Transverse colon (tissue), 4 donors: Measurements from ENCODE around the gene FFAR2. TPM values are rescaled to one million over a fixed set of nuclear protein-coding genes. Genes with fewer than 3 reads are reported as not detected.

ENCODE experiments used
- DNase-seq: peaks from one replicate; pipeline ENCODE4 v3.0.0-alpha.2; 2019
- H3K27ac ChIP-seq, 4 donors: fragments of 200-600 bp; sonication (generic); 2 replicates each; pipeline ENCODE4 v1.5.1; 2016 to 2018; ENCODE audit warnings: inconsistent platforms in 4 of 4
- H3K27me3 ChIP-seq: fragments of 200-600 bp; sonication (generic); 2 replicates; pipeline ENCODE4 v1.5.1; 2017; ENCODE audit warnings: inconsistent platforms
- H3K36me3 ChIP-seq, 4 donors: fragments of 200-600 bp; sonication (generic); 2 replicates each; pipeline ENCODE4 v1.5.1; 2017 to 2019; ENCODE audit warnings: inconsistent platforms in 4 of 4
- H3K4me1 ChIP-seq, 4 donors: fragments of 200-600 bp; sonication (generic); 2 replicates each; pipeline ENCODE4 v1.5.1; 2017 to 2020; ENCODE audit warnings: inconsistent platforms in 4 of 4
- H3K4me3 ChIP-seq, 4 donors: fragments of 200-600 bp; sonication (generic); 1 replicate in 1 of 4; 2 replicates in 3 of 4; pipeline versions ENCODE4 v1.5.1 to v1.6.1; 2017 to 2019; ENCODE audit warnings: inconsistent platforms in 4 of 4
- H3K9me3 ChIP-seq, 2 donors: fragments of 200-600 bp; sonication (generic); 2 replicates each; pipeline ENCODE4 v1.5.1; 2017 to 2019; ENCODE audit warnings: inconsistent platforms in 2 of 2
- EP300 ChIP-seq: sonication (generic); formaldehyde crosslinking; IDR thresholded peaks from one replicate; pipeline ENCODE4 v1.6.1; 2017; ENCODE audit warnings: antibody characterized with exemption, low read depth
- POLR2A ChIP-seq: fragments of 450-650 bp; IDR thresholded peaks from one replicate; pipeline ENCODE4 v1.6.1; 2016; ENCODE audit warnings: antibody characterized with exemption, mild to moderate bottlenecking, moderate library complexity
- POLR2AphosphoS5 ChIP-seq, 3 donors: sonication (generic); formaldehyde crosslinking; IDR thresholded peaks; one replicate each; pipeline ENCODE4 v1.6.1; 2016; ENCODE audit warnings: antibody characterized with exemption in 3 of 3
- WGBS, 2 donors: methylation state at CpG; one replicate each; pipeline ENCODE4 v1.1.5; 2018; ENCODE audit warnings: low coverage in 1 of 2; 5-methylcytosine and 5-hydroxymethylcytosine counted together
- in situ Hi-C, 4 donors: fragments of 200-750 bp; cut with MboI; loops; one replicate each; pipeline versions ENCODE4 v1.15.0 to v1.15.1; 2017; ENCODE audit warnings: low sequenced_read_pairs in 3 of 4, low pct_ligation_motif_present in 1 of 4, low pct_unique_long_range_greater_than_20kb in 1 of 4
- intact Hi-C: fragments of 100-400 bp; cut with DNase I; formaldehyde crosslinking; loops from one replicate; pipeline ENCODE4 v1.15.1; 2023; ENCODE audit warnings: low total_unique reads
- total RNA-seq, 4 donors: library from RNA; depleted of rRNA; stranded (reverse); fragments of >200 nt; gene quantifications; one replicate each; pipeline ENCODE4 v1.1.0, GENCODE V29; 2016
- TF ChIP-seq, protein P1 (sequence below), 5 experiments: fragments of 200-600 bp in 3 of 5; fragments of 450-650 bp in 2 of 5; sonication (generic) in 3 of 5; IDR thresholded peaks; 1 replicate in 2 of 5; 2 replicates in 3 of 5; pipeline ENCODE4 v1.5.1; 2016 to 2017; ENCODE audit warnings: antibody characterized with exemption in 5 of 5, inconsistent platforms in 3 of 5, mild to moderate bottlenecking in 2 of 5, moderate library complexity in 1 of 5

Gene FFAR2
- total RNA-seq, 4 donors from 2014 or later, result 0.32 to 2.2 TPM; not detected in 2

DNA sequence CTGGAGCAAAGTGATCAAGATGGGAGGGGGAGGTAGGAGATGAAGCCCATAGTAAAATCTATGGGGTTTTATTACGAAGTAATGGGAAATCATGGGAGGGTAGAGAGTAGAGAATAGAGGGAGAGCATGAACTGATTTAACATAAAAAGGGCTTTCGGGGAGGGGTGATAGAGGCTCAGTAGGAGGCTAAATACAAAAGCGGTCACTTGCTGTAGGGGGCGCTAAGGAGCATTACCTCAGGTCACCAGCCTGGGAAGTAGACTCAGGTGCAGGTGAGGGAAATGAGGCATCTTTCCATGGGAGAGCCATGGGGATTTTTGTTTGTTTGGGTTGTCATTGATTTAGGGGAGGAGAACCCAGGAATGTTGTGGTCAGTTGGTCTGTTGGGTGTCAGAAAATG lies 28.1 kb downstream of the FFAR2 start:
- intact Hi-C loops, result no loop called here
- H3K36me3 ChIP-seq, result no peaks in the 10 kb centered on the region

DNA sequence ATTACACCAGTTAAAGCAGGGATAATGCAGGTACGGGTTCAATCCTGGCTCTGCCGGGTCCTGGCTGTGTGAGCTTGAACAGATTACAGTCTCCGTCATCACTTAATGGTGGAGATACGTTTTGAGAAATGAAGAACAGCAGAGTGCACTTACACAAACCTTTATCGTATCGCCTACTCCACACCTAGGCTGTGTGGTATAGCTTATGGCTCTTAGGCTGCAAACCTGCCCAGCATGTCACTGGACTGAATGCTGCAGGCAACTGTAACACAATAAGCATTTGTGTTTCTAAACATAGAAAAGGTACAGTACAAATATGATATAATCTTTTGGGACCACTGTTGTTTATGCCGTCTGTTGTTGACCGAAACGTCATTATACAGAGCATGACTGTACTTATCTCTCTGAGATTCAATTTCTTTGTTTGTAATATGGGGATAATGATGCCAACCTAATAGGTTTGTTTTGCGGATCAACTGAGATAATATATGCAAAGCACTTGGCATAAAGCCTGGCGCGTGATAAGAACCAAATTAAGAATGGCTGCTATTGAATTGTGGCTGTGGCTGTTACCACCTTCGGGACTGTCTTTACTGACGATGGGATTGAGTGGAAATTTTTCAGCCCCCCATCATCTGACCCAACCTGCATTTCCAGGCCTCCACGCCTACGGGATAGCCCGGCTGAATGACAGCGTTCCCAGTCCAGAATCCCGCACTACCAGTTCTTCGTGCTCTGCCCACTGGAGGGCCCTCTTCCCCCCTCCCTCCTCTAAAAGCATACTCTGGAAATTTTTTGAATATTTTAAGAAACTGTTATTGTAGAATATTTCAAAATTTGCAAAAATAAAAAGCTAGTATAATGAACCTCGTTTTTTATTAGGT lies 31.0 kb downstream of the FFAR2 start:
- H3K4me3 ChIP-seq, result no peak overlapping the region
- DNase-seq, result no peak
- in situ Hi-C loops, result no loop called here
- 71 to 72% methylated on average over 13 to 21 of the region's 21 CpGs for WGBS, 2 donors
- TF ChIP-seq EP300, result no peak
- TF ChIP-seq POLR2AphosphoS5 (IDR thresholded peaks at IDR 0.05), result no peak
- TF ChIP-seq, protein P1, sequence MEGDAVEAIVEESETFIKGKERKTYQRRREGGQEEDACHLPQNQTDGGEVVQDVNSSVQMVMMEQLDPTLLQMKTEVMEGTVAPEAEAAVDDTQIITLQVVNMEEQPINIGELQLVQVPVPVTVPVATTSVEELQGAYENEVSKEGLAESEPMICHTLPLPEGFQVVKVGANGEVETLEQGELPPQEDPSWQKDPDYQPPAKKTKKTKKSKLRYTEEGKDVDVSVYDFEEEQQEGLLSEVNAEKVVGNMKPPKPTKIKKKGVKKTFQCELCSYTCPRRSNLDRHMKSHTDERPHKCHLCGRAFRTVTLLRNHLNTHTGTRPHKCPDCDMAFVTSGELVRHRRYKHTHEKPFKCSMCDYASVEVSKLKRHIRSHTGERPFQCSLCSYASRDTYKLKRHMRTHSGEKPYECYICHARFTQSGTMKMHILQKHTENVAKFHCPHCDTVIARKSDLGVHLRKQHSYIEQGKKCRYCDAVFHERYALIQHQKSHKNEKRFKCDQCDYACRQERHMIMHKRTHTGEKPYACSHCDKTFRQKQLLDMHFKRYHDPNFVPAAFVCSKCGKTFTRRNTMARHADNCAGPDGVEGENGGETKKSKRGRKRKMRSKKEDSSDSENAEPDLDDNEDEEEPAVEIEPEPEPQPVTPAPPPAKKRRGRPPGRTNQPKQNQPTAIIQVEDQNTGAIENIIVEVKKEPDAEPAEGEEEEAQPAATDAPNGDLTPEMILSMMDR (IDR thresholded peaks at IDR 0.05), result no peak
- no peak for TF ChIP-seq POLR2A
- no peaks in the 10 kb centered on the region for H3K36me3 ChIP-seq
- H3K27me3 ChIP-seq, result no peaks in the 10 kb centered on the region
- no peaks in the 10 kb centered on the region for H3K9me3 ChIP-seq
- H3K27ac ChIP-seq, result no peak overlapping the region
- H3K4me1 ChIP-seq, result no peaks in the 10 kb centered on the region
- intact Hi-C loops, result no loop called here

More for the DNA sequence above, 28.1 kb downstream of the FFAR2 start:
- Histone ChIP-seq H3K4me1 (no peaks in the 10 kb centered on the region), H3K27ac (no peak overlapping the region), H3K27me3 (no peaks in the 10 kb centered on the region), H3K4me3 (no peak overlapping the region), H3K9me3 (no peaks in the 10 kb centered on the region)
- no peak for DNase-seq
- 59 to 63% methylated on average over 3 to 4 of the region's 4 CpGs for WGBS, 2 donors
- in situ Hi-C loops, result no loop called here
- no peak for TF ChIP-seq EP300
- TF ChIP-seq, protein P1 (IDR thresholded peaks at IDR 0.05), result peak in 1 of 5 experiments; percentile 4

DNA sequence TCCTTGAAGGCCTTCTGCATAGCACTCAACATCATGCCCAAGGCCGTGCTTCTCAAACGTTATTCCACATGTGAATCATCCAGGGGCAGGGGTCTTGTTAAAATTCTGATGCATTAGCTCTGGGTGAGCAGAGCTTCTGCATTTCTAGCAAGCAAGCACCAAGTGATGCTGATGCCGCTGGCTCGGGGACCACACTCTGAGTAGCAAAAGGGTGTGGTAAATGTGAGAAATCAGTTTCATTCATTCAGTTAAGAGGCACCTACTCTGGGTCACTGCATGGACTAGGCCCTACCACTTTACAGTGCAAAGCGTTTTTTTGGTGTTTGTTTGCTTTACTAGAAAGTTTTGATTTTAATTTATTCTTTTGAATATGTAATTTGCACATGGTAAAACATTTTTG lies 35.0 kb downstream of the FFAR2 start:
- H3K27ac ChIP-seq, result no peak overlapping the region
- H3K9me3 ChIP-seq, result no peaks in the 10 kb centered on the region
- H3K27me3 ChIP-seq, result no peaks in the 10 kb centered on the region
- no peak for DNase-seq
- TF ChIP-seq, protein P1 (IDR thresholded peaks at IDR 0.05), result no peak
- TF ChIP-seq EP300 (no peak), POLR2A (no peak), POLR2AphosphoS5 (IDR thresholded peaks at IDR 0.05) (no peak)
- H3K4me3 ChIP-seq, result no peak overlapping the region
- no peaks in the 10 kb centered on the region for H3K4me1 ChIP-seq
- intact Hi-C loops (no loop called here), in situ Hi-C loops (no loop called here)
- 86 to 93% methylated on average over 4 to 5 of the region's 5 CpGs for whole genome bisulfite sequencing, 2 donors
- no peaks in the 10 kb centered on the region for H3K36me3 ChIP-seq

DNA sequence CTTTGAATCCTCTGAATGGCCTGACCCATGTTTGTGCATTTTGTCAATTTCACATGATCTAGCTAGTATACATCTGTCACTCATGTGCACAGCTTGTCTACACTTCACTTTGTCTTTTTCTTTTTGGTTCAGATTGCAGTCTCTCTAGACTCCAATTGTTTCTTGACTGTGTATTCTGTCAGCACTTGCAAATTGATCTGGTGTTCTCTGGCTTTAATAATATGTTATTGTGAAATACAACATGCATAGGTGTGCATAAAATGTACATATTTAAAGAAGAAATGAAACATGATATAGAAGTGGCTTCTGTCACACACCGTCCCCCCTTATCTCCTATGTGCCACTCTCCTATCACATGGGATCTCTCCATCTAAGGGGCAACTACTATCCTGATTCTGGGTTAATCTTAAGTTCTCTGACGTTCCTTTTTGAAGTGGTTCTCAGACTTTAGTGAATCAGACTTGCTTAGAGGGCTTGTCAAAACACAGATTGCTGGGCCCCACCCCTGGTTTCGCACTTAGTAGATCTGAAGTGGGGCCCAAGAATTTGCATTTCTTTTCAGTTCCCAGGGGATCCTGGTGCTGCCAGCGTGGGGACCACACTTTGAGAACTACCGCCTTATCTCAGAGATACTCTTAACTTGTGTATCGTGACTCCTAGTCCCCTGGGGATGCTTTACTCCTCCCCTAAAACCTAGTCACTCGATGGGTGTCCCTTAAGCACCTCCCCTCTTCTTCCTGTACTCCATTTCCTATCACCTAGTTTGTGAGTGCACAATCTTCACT lies 36.4 kb downstream of the FFAR2 start:
- Histone ChIP-seq H3K36me3 (no peaks in the 10 kb centered on the region), H3K4me1 (no peaks in the 10 kb centered on the region), H3K27ac (no peak overlapping the region), H3K9me3 (no peaks in the 10 kb centered on the region), H3K4me3 (no peak overlapping the region), H3K27me3 (no peaks in the 10 kb centered on the region)
- in situ Hi-C loops (no loop called here), intact Hi-C loops (no loop called here)
- WGBS, 2 donors, result 80 to 88% methylated on average over 1 to 7 of the region's 7 CpGs
- no peak for TF ChIP-seq POLR2A
- DNase-seq, result no peak
